SU-DHL-6 (cell line): ENCODE data around the gene TACC3.

Experiments
- EZH2phosphoT487 ChIP-seq: fragments of 200-600 bp; sonication (generic), shearing (Covaris generic); conservative IDR thresholded peaks from 2 replicates; pipeline ENCODE4 v1.6.1; 2018; ENCODE audit warnings: mild to moderate bottlenecking, antibody characterized with exemption, low read length, moderate library complexity, mixed read lengths
- TF ChIP-seq, protein P1 (sequence below): fragments of 200-600 bp; sonication (generic); IDR thresholded peaks from one replicate; pipeline ENCODE4 v1.5.1; 2017; ENCODE audit warnings: antibody characterized with exemption, mild to moderate bottlenecking, low read length, moderate library complexity; ENCODE audit not compliant: insufficient read depth, poor library complexity, severe bottlenecking

DNA sequence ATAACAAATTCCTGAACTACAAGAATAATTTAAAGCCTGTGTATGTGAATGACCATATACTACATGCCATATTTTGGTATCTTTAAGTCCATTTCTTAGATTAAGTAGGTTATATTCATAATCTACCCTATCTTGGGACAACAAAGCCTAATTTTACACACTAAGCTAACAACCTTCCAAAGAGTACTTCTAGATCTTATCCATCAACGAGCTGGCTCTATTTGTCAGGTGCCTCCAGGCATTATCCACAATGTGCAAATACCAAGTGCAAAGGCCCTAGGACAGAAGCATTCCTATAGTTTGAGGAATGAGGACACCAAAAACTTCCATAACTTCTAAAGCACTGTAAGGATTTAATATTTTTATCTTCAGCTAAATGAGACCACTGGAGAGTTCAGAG lies 12.7 kb upstream of the TACC3 start:
- TF ChIP-seq, protein P1, sequence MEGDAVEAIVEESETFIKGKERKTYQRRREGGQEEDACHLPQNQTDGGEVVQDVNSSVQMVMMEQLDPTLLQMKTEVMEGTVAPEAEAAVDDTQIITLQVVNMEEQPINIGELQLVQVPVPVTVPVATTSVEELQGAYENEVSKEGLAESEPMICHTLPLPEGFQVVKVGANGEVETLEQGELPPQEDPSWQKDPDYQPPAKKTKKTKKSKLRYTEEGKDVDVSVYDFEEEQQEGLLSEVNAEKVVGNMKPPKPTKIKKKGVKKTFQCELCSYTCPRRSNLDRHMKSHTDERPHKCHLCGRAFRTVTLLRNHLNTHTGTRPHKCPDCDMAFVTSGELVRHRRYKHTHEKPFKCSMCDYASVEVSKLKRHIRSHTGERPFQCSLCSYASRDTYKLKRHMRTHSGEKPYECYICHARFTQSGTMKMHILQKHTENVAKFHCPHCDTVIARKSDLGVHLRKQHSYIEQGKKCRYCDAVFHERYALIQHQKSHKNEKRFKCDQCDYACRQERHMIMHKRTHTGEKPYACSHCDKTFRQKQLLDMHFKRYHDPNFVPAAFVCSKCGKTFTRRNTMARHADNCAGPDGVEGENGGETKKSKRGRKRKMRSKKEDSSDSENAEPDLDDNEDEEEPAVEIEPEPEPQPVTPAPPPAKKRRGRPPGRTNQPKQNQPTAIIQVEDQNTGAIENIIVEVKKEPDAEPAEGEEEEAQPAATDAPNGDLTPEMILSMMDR, result no peak
- TF ChIP-seq EZH2phosphoT487, result no peak
